Activated CD4-positive, CD25-positive, alpha-beta regulatory T cell (primary cell): ENCODE data around the gene FN3K.
A peak's percentile ranks its signal among the peaks of the same experiment; 100 is the strongest.
"Not testable (repeated sequence)": the region's sequence is repeated elsewhere in the genome, so short reads cannot be mapped to it uniquely, and the experiment has no call there.

ENCODE experiments used
- DNase-seq, 4 experiments: peaks; one replicate each; lab custom pipeline; 2025; lab: John Stamatoyannopoulos, UW

The FN3K gene

GRCh38 chr17:82737967-82738877 is 2.8 kb downstream of the FN3K start:
- DNase-seq = no peak

- no peak for DNase-seq
Measured at GRCh38 chr17:82740906-82741759, 5.7 kb downstream of the FN3K start.

GRCh38 chr17:82743344-82744219 is 8.2 kb downstream of the FN3K start:
- no peak for DNase-seq

GRCh38 chr17:82744736-82745135 is 9.3 kb downstream of the FN3K start:
- DNase-seq = not testable (repeated sequence)

- no peak for DNase-seq
Measured at GRCh38 chr17:82745524-82745923, 10.1 kb downstream of the FN3K start.

- DNase-seq = no peak
Measured at GRCh38 chr17:82748756-82749155, 13.3 kb downstream of the FN3K start.

GRCh38 chr17:82750241-82750908 is 15.0 kb downstream of the FN3K start:
- DNase-seq = no peak

- DNase-seq = no peak
Measured at GRCh38 chr17:82751171-82751570, 15.8 kb downstream of the FN3K start.

GRCh38 chr17:82751571-82752370 is 16.4 kb downstream of the FN3K start, which contains the start of gene TBCD:
Gene TBCD, plus strand, starts transcription at chr17:82752065. Its CDS starts 129 bp downstream, at chr17:82752194.
- peak; percentile 77 to 93 (median 85) for DNase-seq

- DNase-seq = no peak
Measured at GRCh38 chr17:82752371-82753200, 17.2 kb downstream of the FN3K start.

GRCh38 chr17:82753201-82753464 is 17.7 kb downstream of the FN3K start:
- no peak for DNase-seq

- no peak for DNase-seq
Measured at GRCh38 chr17:82754297-82755208, 19.1 kb downstream of the FN3K start.

GRCh38 chr17:82756166-82756565 is 20.8 kb downstream of the FN3K start:
- DNase-seq = no peak

GRCh38 chr17:82765371-82765770 is 30.0 kb downstream of the FN3K start:
- no peak for DNase-seq

- peak in 2 of 4 experiments; percentile 9 to 13 for DNase-seq
Measured at GRCh38 chr17:82767041-82767754, 31.8 kb downstream of the FN3K start.

- DNase-seq = no peak
Measured at GRCh38 chr17:82769041-82769440, 33.6 kb downstream of the FN3K start.

- DNase-seq = no peak
Measured at GRCh38 chr17:82772026-82772425, 36.6 kb downstream of the FN3K start.

GRCh38 chr17:82774456-82774855 is 39.0 kb downstream of the FN3K start:
- DNase-seq = not testable (repeated sequence)
